ENCODE measurements around the gene FGD5. TPM values are rescaled to one million over a fixed set of nuclear protein-coding genes. Genes with fewer than 3 reads are reported as not detected.

Gene FGD5
- total RNA-seq, 1 experiment from 2014 or later: not detected

DNA sequence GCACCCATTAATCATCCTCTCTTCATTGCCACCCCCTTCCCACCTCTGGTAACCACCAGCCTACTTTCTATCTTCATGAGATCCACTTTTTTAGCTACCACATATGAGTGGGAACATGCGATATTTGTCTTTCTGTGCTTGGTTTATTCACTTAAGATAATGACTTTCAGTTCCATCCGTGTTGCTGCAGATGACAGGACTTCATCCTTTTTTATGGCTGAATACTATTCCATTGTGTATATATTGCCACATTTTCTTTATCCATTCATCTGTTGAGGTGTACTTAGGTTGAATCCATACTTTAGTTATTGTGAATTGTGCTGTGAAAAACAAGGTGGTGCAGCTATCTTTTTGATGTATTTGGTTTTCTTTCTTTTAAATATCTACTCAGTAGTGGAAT is 75.3 kb downstream of the FGD5 start:
- Histone ChIP-seq H3K36me3 (ENCODE audit: insufficient read depth, low read length, poor library complexity, severe bottlenecking) (no peaks in the 10 kb centered on the region), H3K9me3 (ENCODE audit: low read depth, low read length, poor library complexity, severe bottlenecking) (no peaks in the 10 kb centered on the region), H3K27ac (ENCODE audit: low read depth, low read length, poor library complexity, severe bottlenecking) (no peak overlapping the region), H3K4me3 (ENCODE audit: low read depth, low read length, poor library complexity, severe bottlenecking) (no peak overlapping the region), H3K27me3 (replicated peaks; ENCODE audit: insufficient read depth, low read depth, low read length, poor library complexity) (peaks cover 40% of the 10 kb centered on the region), H3K4me1 (ENCODE audit: insufficient read depth, low read length, poor library complexity, severe bottlenecking) (no peaks in the 10 kb centered on the region)
- POLR2A ChIA-PET (ENCODE audit: low non-redundant PET): no interaction called here
- no peak for DNase-seq (ENCODE audit: low spot score)
- CTCF ChIA-PET: no interaction called here
- TF ChIP-seq, protein P1, sequence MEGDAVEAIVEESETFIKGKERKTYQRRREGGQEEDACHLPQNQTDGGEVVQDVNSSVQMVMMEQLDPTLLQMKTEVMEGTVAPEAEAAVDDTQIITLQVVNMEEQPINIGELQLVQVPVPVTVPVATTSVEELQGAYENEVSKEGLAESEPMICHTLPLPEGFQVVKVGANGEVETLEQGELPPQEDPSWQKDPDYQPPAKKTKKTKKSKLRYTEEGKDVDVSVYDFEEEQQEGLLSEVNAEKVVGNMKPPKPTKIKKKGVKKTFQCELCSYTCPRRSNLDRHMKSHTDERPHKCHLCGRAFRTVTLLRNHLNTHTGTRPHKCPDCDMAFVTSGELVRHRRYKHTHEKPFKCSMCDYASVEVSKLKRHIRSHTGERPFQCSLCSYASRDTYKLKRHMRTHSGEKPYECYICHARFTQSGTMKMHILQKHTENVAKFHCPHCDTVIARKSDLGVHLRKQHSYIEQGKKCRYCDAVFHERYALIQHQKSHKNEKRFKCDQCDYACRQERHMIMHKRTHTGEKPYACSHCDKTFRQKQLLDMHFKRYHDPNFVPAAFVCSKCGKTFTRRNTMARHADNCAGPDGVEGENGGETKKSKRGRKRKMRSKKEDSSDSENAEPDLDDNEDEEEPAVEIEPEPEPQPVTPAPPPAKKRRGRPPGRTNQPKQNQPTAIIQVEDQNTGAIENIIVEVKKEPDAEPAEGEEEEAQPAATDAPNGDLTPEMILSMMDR (conservative IDR thresholded peaks at IDR 0.05; ENCODE audit: low read depth, low read length): no peak
- no peak for TF ChIP-seq EZH2 (IDR thresholded peaks at IDR 0.05; ENCODE audit: borderline replicate concordance, low read depth, low read length, poor library complexity, severe bottlenecking)
- BruUV-seq (replicated peaks): no TSS peak
- intact Hi-C loops (cut with micrococcal nuclease; ENCODE audit: unreplicated experiment): no loop called here

DNA sequence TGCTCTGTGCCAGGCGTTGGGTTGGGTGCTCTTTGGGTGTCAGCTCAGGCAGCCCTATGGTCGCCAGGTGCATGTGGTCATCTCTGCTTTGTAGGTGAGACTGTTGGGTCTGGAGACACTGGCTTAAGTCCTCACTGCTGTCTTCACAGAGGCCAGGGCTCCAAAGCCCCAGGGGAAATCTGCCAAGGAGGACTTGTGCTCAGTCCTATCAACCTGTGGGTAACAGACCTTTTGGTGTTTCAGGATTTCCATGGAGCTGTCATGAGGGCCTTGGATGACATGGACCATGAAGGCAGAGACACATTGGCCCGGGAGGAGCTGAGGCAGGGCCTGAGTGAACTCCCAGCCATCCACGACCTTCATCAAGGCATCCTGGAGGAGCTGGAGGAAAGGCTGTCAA is 78.5 kb downstream of the FGD5 start:
- no peak for DNase-seq (ENCODE audit: low spot score)
- Histone ChIP-seq H3K4me1 (ENCODE audit: insufficient read depth, low read length, poor library complexity, severe bottlenecking) (no peaks in the 10 kb centered on the region), H3K27ac (ENCODE audit: low read depth, low read length, poor library complexity, severe bottlenecking) (no peak overlapping the region), H3K36me3 (ENCODE audit: insufficient read depth, low read length, poor library complexity, severe bottlenecking) (no peaks in the 10 kb centered on the region), H3K27me3 (replicated peaks; ENCODE audit: insufficient read depth, low read depth, low read length, poor library complexity) (peaks cover 18% of the 10 kb centered on the region), H3K4me3 (ENCODE audit: low read depth, low read length, poor library complexity, severe bottlenecking) (no peak overlapping the region), H3K9me3 (ENCODE audit: low read depth, low read length, poor library complexity, severe bottlenecking) (no peaks in the 10 kb centered on the region)
- TF ChIP-seq, protein P1 (conservative IDR thresholded peaks at IDR 0.05; ENCODE audit: low read depth, low read length): no peak
- TF ChIP-seq EZH2 (IDR thresholded peaks at IDR 0.05; ENCODE audit: borderline replicate concordance, low read depth, low read length, poor library complexity, severe bottlenecking): no peak
- BruUV-seq (replicated peaks): no TSS peak
- intact Hi-C loops (cut with micrococcal nuclease; ENCODE audit: unreplicated experiment): no loop called here
- ChIA-PET POLR2A (ENCODE audit: low non-redundant PET) (no interaction called here), CTCF (no interaction called here)

DNA sequence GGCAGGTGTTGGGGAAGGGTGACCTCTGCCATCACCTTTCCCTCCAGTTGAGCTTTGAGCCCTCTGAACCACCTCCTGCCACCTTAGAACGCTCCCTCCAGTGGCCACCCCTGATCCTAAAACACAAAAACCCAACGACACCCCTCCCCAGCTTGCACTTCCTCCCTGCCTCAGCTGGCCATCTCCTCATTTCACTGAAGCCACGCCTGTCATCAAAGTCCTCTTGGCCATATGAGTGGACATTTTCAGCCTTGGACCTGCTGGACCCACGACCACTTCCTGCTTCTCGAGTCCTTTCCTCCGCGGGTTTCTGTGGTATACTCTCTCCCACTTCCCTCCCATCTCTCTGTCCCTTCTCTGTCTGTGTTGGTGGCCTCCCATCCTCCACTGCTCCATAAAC is 80.2 kb downstream of the FGD5 start:
- Histone ChIP-seq H3K36me3 (ENCODE audit: insufficient read depth, low read length, poor library complexity, severe bottlenecking) (no peaks in the 10 kb centered on the region), H3K4me1 (ENCODE audit: insufficient read depth, low read length, poor library complexity, severe bottlenecking) (no peaks in the 10 kb centered on the region), H3K27ac (ENCODE audit: low read depth, low read length, poor library complexity, severe bottlenecking) (no peak overlapping the region), H3K4me3 (ENCODE audit: low read depth, low read length, poor library complexity, severe bottlenecking) (no peak overlapping the region), H3K27me3 (replicated peaks; ENCODE audit: insufficient read depth, low read depth, low read length, poor library complexity) (peaks cover 18% of the 10 kb centered on the region), H3K9me3 (ENCODE audit: low read depth, low read length, poor library complexity, severe bottlenecking) (no peaks in the 10 kb centered on the region)
- intact Hi-C loops (cut with micrococcal nuclease; ENCODE audit: unreplicated experiment): no loop called here
- ChIA-PET CTCF (no interaction called here), POLR2A (ENCODE audit: low non-redundant PET) (no interaction called here)
- TF ChIP-seq, protein P1 (conservative IDR thresholded peaks at IDR 0.05; ENCODE audit: low read depth, low read length): no peak
- TF ChIP-seq EZH2 (IDR thresholded peaks at IDR 0.05; ENCODE audit: borderline replicate concordance, low read depth, low read length, poor library complexity, severe bottlenecking): no peak
- no TSS peak for BruUV-seq (replicated peaks)
- DNase-seq (ENCODE audit: low spot score): no peak

Measured in A673 (cell line).